Psoas muscle (tissue), 8 donors: ENCODE measurements around the gene DPP9. TPM values are rescaled to one million over a fixed set of nuclear protein-coding genes. Genes with fewer than 3 reads are reported as not detected.

Source experiments
- ATAC-seq, 4 donors: fragments of 200-7000 bp; cut with Tn5 transposase; one replicate each; pipeline ENCODE4 v1.9.1; 2020; ENCODE audit warnings: moderate library complexity in 3 of 4, mild to moderate bottlenecking in 2 of 4
- DNase-seq, 2 donors: peaks; one replicate each; pipeline ENCODE4 v3.0.0-alpha.2; 2020
- H3K27ac ChIP-seq: fragments of 200-600 bp; one replicate; pipeline ENCODE4 v1.8.0; 2022
- H3K27me3 ChIP-seq, 3 donors: fragments of 200-600 bp in 1 of 3; one replicate each; pipeline versions ENCODE4 v1.6.1 to v1.8.0; 2013 to 2022; ENCODE audit warnings: low read length in 2 of 3, mild to moderate bottlenecking in 2 of 3, moderate library complexity in 1 of 3; ENCODE audit not compliant: insufficient read depth in 3 of 3
- H3K36me3 ChIP-seq, 2 donors: fragments of 200-600 bp in 1 of 2; one replicate each; pipeline versions ENCODE4 v1.6.1 to v1.8.0; 2013 to 2022; ENCODE audit warnings: low read depth in 1 of 2, mild to moderate bottlenecking in 1 of 2, moderate library complexity in 1 of 2; ENCODE audit not compliant: insufficient read depth in 1 of 2
- H3K4me1 ChIP-seq: fragments of 200-600 bp; one replicate; pipeline ENCODE4 v1.8.0; 2022
- H3K4me3 ChIP-seq: fragments of 200-600 bp; one replicate; pipeline ENCODE4 v1.8.0; 2022; ENCODE audit warnings: mild to moderate bottlenecking
- H3K9me3 ChIP-seq: fragments of 200-600 bp; one replicate; pipeline ENCODE4 v1.8.0; 2022
- CTCF ChIP-seq: fragments of 200-600 bp; IDR thresholded peaks from one replicate; pipeline ENCODE4 v1.8.0; 2022; ENCODE audit warnings: antibody characterized with exemption
- WGBS, 3 donors: extraction: QIAGEN DNeasy Blood & Tissue Kit; methylation state at CpG; one replicate each; pipeline versions ENCODE4 v1.1.6 to v1.1.7; 2013; 5-methylcytosine and 5-hydroxymethylcytosine counted together
- intact Hi-C, 2 donors: fragments of 100-400 bp; cut with DNase I; formaldehyde crosslinking; loops; one replicate each; pipeline versions ENCODE4 v1.11.0 to v1.14.2; 2022
- polyA plus RNA-seq, 3 donors: library from polyadenylated mRNA; stranded (reverse); fragments of 200-250 nt; gene quantifications; one replicate each; pipeline ENCODE4 v1.2.3, GENCODE V29; 2013
- total RNA-seq, 4 donors: library from RNA; stranded (reverse); fragmentation: NEBNext Ultra II Directional in 2 of 4; extraction: Animal tissue kit (Norgen Biotek cat#: 25700) in 2 of 4; gene quantifications; one replicate each; pipeline versions ENCODE4 v1.2.1 to v1.2.4, GENCODE V29; 2021 to 2023
- donor health status: healthy with polysubstance abuse.
- donor health status: DM: no; HTN: no; CAD: no; lungs with moderate emphysema.
- donor health status: Bipolar disorder and iron deficiency.
- donor health status: healthy.
- donor health status: DM: yes; HTN: yes; CAD: no.
- donor health status: DM: no; HTN: no; CAD: no.
- donor health status: DM: no; HTN: no; CAD: no.
- donor health status: DM: yes; HTN: yes; CAD: no.

DPP9 gene
- total and polyA plus RNA-seq, 7 donors = 55.9 to 138 (median 90.3) TPM

- H3K27ac ChIP-seq = peak overlapping the region; percentile 99
Measured at GRCh38 chr19:4713384-4713951, 10.2 kb downstream of the DPP9 start.

GRCh38 chr19:4712771-4713170, 10.9 kb downstream of the DPP9 start:
- Histone ChIP-seq H3K4me1 (peaks cover 66% of the 10 kb centered on the region), H3K4me3 (peak overlapping the region; percentile 45), H3K36me3 (peaks cover 0 to 53% of the 10 kb centered on the region in 2 donors), H3K9me3 (no peaks in the 10 kb centered on the region), H3K27me3 (no peaks in the 10 kb centered on the region), H3K27ac (peak overlapping the region; percentile 99)
- ATAC-seq (peak; percentile 40 to 50 (median 43)), DNase-seq (peak; percentile 56 to 81)
- TF ChIP-seq CTCF = peak; percentile 30
- WGBS, 3 donors = 40 to 44% (median 41%) methylated on average over 14 of the region's 14 CpGs
- intact Hi-C loops = loop anchor here (5.0 kb wide), 2 partner anchors 35 to 135 kb away; no protein-coding TSS in a partner anchor

More at GRCh38 chr19:4713384-4713951, 10.2 kb downstream of the DPP9 start:
- Histone ChIP-seq H3K9me3 (no peaks in the 10 kb centered on the region), H3K27me3 (no peaks in the 10 kb centered on the region), H3K4me1 (peaks cover 59% of the 10 kb centered on the region), H3K4me3 (peak overlapping the region; percentile 45), H3K36me3 (peaks cover 0 to 60% of the 10 kb centered on the region in 2 donors)
- ATAC-seq = peak; percentile 84 to 91 (median 86)
- no peak for TF ChIP-seq CTCF
- WGBS, 3 donors = 9 to 30% (median 18%) methylated on average over 28 to 32 of the region's 32 CpGs
- peak; percentile 95 to 98 for DNase-seq
- intact Hi-C loops = loop anchor here (5.0 kb wide), 2 partner anchors 36 to 136 kb away; no protein-coding TSS in a partner anchor

GRCh38 chr19:4711211-4711610, 12.4 kb downstream of the DPP9 start:
- Histone ChIP-seq H3K36me3 (peaks cover 0 to 40% of the 10 kb centered on the region in 2 donors), H3K27me3 (no peaks in the 10 kb centered on the region), H3K4me3 (no peak overlapping the region), H3K27ac (peak overlapping the region; percentile 99), H3K9me3 (no peaks in the 10 kb centered on the region), H3K4me1 (peaks cover 81% of the 10 kb centered on the region)
- TF ChIP-seq CTCF = no peak
- intact Hi-C loops = loop anchor here (5.0 kb wide), 2 partner anchors 34 to 134 kb away; no protein-coding TSS in a partner anchor
- ATAC-seq = no peak
- no peak for DNase-seq
- WGBS, 3 donors = 83 to 90% (median 88%) methylated on average over 8 of the region's 8 CpGs

GRCh38 chr19:4710281-4710600, 13.4 kb downstream of the DPP9 start:
- H3K9me3 ChIP-seq = no peaks in the 10 kb centered on the region
- no peak overlapping the region for H3K4me3 ChIP-seq
- ATAC-seq (peak in 1 of 4 donors; percentile 0), DNase-seq (no peak)
- no peaks in the 10 kb centered on the region for H3K27me3 ChIP-seq
- TF ChIP-seq CTCF = no peak
- peak overlapping the region; percentile 99 for H3K27ac ChIP-seq
- peaks cover 90% of the 10 kb centered on the region for H3K4me1 ChIP-seq
- intact Hi-C loops = loop anchor here (5.0 kb wide), 2 partner anchors 33 to 133 kb away; no protein-coding TSS in a partner anchor
- peaks cover 0 to 34% of the 10 kb centered on the region in 2 donors for H3K36me3 ChIP-seq
- WGBS, 3 donors = 37 to 71% (median 43%) methylated on average over 16 of the region's 16 CpGs
